Measurements from ENCODE around the gene L1TD1. TPM values are rescaled to one million over a fixed set of nuclear protein-coding genes. Genes with fewer than 3 reads are reported as not detected.
"Not testable (repeated sequence)": the region's sequence is repeated elsewhere in the genome, so short reads cannot be mapped to it uniquely, and the experiment has no call there.

Gene L1TD1
- 0.21 TPM for total RNA-seq

- Histone ChIP-seq H3K4me3 (ENCODE audit: low read length) (no peak within 1 kb of the TSS), H3K27me3 (ENCODE audit: insufficient read depth, low read length) (peaks cover 23% of the 10 kb centered on the region), H3K9me3 (ENCODE audit: low read depth, low read length) (no peaks in the 10 kb centered on the region), H3K4me1 (ENCODE audit: insufficient read depth, low read length) (no peaks in the 10 kb centered on the region)
Measured at GRCh38 chr1:62194651-62195544, at the start of gene L1TD1. TSS of gene L1TD1 (plus strand) at chr1:62194849. CDS start at chr1:62206629, 11,780 bp downstream.

- H3K9me3 ChIP-seq (ENCODE audit: low read depth, low read length) = no peaks in the 10 kb centered on the region
- H3K4me3 ChIP-seq (ENCODE audit: low read length) = no peak overlapping the region
- no peaks in the 10 kb centered on the region for H3K4me1 ChIP-seq (ENCODE audit: insufficient read depth, low read length)
- no peaks in the 10 kb centered on the region for H3K27me3 ChIP-seq (ENCODE audit: insufficient read depth, low read length)
Measured at GRCh38 chr1:62159940-62160348, 34.7 kb upstream of the L1TD1 start.

GRCh38 chr1:62161711-62162110 is 32.9 kb upstream of the L1TD1 start:
- H3K27me3 ChIP-seq (ENCODE audit: insufficient read depth, low read length) = no peaks in the 10 kb centered on the region
- no peaks in the 10 kb centered on the region for H3K4me1 ChIP-seq (ENCODE audit: insufficient read depth, low read length)
- no peaks in the 10 kb centered on the region for H3K9me3 ChIP-seq (ENCODE audit: low read depth, low read length)
- no peak overlapping the region for H3K4me3 ChIP-seq (ENCODE audit: low read length)

- not testable (repeated sequence) for H3K4me3 ChIP-seq (ENCODE audit: low read length); H3K27me3 ChIP-seq (ENCODE audit: insufficient read depth, low read length); H3K9me3 ChIP-seq (ENCODE audit: low read depth, low read length); H3K4me1 ChIP-seq (ENCODE audit: insufficient read depth, low read length)
Measured at GRCh38 chr1:62170380-62170779, 24.3 kb upstream of the L1TD1 start.

GRCh38 chr1:62175568-62176179 is 19.0 kb upstream of the L1TD1 start:
- H3K4me3 ChIP-seq (ENCODE audit: low read length) = no peak overlapping the region
- H3K4me1 ChIP-seq (ENCODE audit: insufficient read depth, low read length) = no peaks in the 10 kb centered on the region
- no peaks in the 10 kb centered on the region for H3K9me3 ChIP-seq (ENCODE audit: low read depth, low read length)
- no peaks in the 10 kb centered on the region for H3K27me3 ChIP-seq (ENCODE audit: insufficient read depth, low read length)

- Histone ChIP-seq H3K4me1 (ENCODE audit: insufficient read depth, low read length) (no peaks in the 10 kb centered on the region), H3K9me3 (ENCODE audit: low read depth, low read length) (no peaks in the 10 kb centered on the region), H3K4me3 (ENCODE audit: low read length) (no peak overlapping the region), H3K27me3 (ENCODE audit: insufficient read depth, low read length) (no peaks in the 10 kb centered on the region)
Measured at GRCh38 chr1:62176597-62177312, 17.9 kb upstream of the L1TD1 start.

- Histone ChIP-seq H3K4me1 (ENCODE audit: insufficient read depth, low read length) (no peaks in the 10 kb centered on the region), H3K4me3 (ENCODE audit: low read length) (no peak overlapping the region), H3K9me3 (ENCODE audit: low read depth, low read length) (no peaks in the 10 kb centered on the region), H3K27me3 (ENCODE audit: insufficient read depth, low read length) (no peaks in the 10 kb centered on the region)
Measured at GRCh38 chr1:62177621-62178020, 17.0 kb upstream of the L1TD1 start.

- no peaks in the 10 kb centered on the region for H3K27me3 ChIP-seq (ENCODE audit: insufficient read depth, low read length)
- no peak overlapping the region for H3K4me3 ChIP-seq (ENCODE audit: low read length)
- H3K9me3 ChIP-seq (ENCODE audit: low read depth, low read length) = no peaks in the 10 kb centered on the region
- no peaks in the 10 kb centered on the region for H3K4me1 ChIP-seq (ENCODE audit: insufficient read depth, low read length)
Measured at GRCh38 chr1:62178372-62178771, 16.3 kb upstream of the L1TD1 start.

- H3K4me3 ChIP-seq (ENCODE audit: low read length); H3K27me3 ChIP-seq (ENCODE audit: insufficient read depth, low read length); H3K4me1 ChIP-seq (ENCODE audit: insufficient read depth, low read length); H3K9me3 ChIP-seq (ENCODE audit: low read depth, low read length): not testable (repeated sequence)
Measured at GRCh38 chr1:62180054-62180453, 14.6 kb upstream of the L1TD1 start.

- Histone ChIP-seq H3K4me3 (ENCODE audit: low read length) (no peak overlapping the region), H3K27me3 (ENCODE audit: insufficient read depth, low read length) (no peaks in the 10 kb centered on the region)
Measured at GRCh38 chr1:62180639-62181038, 14.0 kb upstream of the L1TD1 start.

GRCh38 chr1:62181532-62181931 is 13.1 kb upstream of the L1TD1 start:
- Histone ChIP-seq H3K9me3 (ENCODE audit: low read depth, low read length) (no peaks in the 10 kb centered on the region), H3K4me1 (ENCODE audit: insufficient read depth, low read length) (no peaks in the 10 kb centered on the region), H3K4me3 (ENCODE audit: low read length) (no peak overlapping the region), H3K27me3 (ENCODE audit: insufficient read depth, low read length) (no peaks in the 10 kb centered on the region)

More at GRCh38 chr1:62180639-62181038, 14.0 kb upstream of the L1TD1 start:
- Histone ChIP-seq H3K9me3 (ENCODE audit: low read depth, low read length) (no peaks in the 10 kb centered on the region), H3K4me1 (ENCODE audit: insufficient read depth, low read length) (no peaks in the 10 kb centered on the region)

GRCh38 chr1:62182157-62182556 is 12.5 kb upstream of the L1TD1 start:
- not testable (repeated sequence) for H3K9me3 ChIP-seq (ENCODE audit: low read depth, low read length); H3K4me3 ChIP-seq (ENCODE audit: low read length); H3K27me3 ChIP-seq (ENCODE audit: insufficient read depth, low read length); H3K4me1 ChIP-seq (ENCODE audit: insufficient read depth, low read length)

GRCh38 chr1:62183164-62184020 is 11.3 kb upstream of the L1TD1 start:
- not testable (repeated sequence) for H3K9me3 ChIP-seq (ENCODE audit: low read depth, low read length); H3K4me1 ChIP-seq (ENCODE audit: insufficient read depth, low read length); H3K27me3 ChIP-seq (ENCODE audit: insufficient read depth, low read length); H3K4me3 ChIP-seq (ENCODE audit: low read length)

GRCh38 chr1:62184336-62184735 is 10.3 kb upstream of the L1TD1 start:
- no peaks in the 10 kb centered on the region for H3K27me3 ChIP-seq (ENCODE audit: insufficient read depth, low read length)
- H3K4me1 ChIP-seq (ENCODE audit: insufficient read depth, low read length) = no peaks in the 10 kb centered on the region
- no peak overlapping the region for H3K4me3 ChIP-seq (ENCODE audit: low read length)
- no peaks in the 10 kb centered on the region for H3K9me3 ChIP-seq (ENCODE audit: low read depth, low read length)
